Smooth muscle cell (in vitro differentiated cells): ENCODE measurements around the gene ASH1L. TPM values are rescaled to one million over a fixed set of nuclear protein-coding genes. Genes with fewer than 3 reads are reported as not detected.
"Not testable (repeated sequence)": the region's sequence is repeated elsewhere in the genome, so short reads cannot be mapped to it uniquely, and the experiment has no call there.

ENCODE experiments used
- DNase-seq: peaks from one replicate; lab custom pipeline; 2025; ENCODE audit not compliant: unreplicated experiment; lab: John Stamatoyannopoulos, UW
- H2AFZ ChIP-seq: fragments of 200-600 bp; sonication (generic); 2 replicates; pipeline ENCODE4 v1.6.0; 2016; ENCODE audit warnings: antibody characterized with exemption, low read depth, mild to moderate bottlenecking
- H3F3A ChIP-seq: fragments of 200-600 bp; sonication (generic); 2 replicates; pipeline ENCODE4 v1.6.0; 2017; ENCODE audit warnings: antibody characterized with exemption, low read depth
- H3K27ac ChIP-seq: fragments of 200-600 bp; sonication (generic); 2 replicates; pipeline ENCODE4 v1.5.1; 2016; ENCODE audit warnings: low read depth, mild to moderate bottlenecking
- H3K27me3 ChIP-seq: fragments of 200-600 bp; sonication (generic); 2 replicates; pipeline ENCODE4 v1.6.1; 2016; ENCODE audit warnings: low read depth, mild to moderate bottlenecking
- H3K36me3 ChIP-seq: fragments of 200-600 bp; sonication (generic); 2 replicates; pipeline ENCODE4 v1.5.1; 2016; ENCODE audit warnings: low read depth
- H3K4me1 ChIP-seq: fragments of 200-600 bp; sonication (generic); 2 replicates; pipeline ENCODE4 v1.5.1; 2016; ENCODE audit warnings: low read depth
- H3K4me2 ChIP-seq: fragments of 200-600 bp; sonication (generic); 2 replicates; pipeline ENCODE4 v1.6.0; 2016; ENCODE audit warnings: mild to moderate bottlenecking
- H3K4me3 ChIP-seq: fragments of 200-600 bp; sonication (generic); 2 replicates; pipeline ENCODE4 v1.5.1; 2016; ENCODE audit warnings: mild to moderate bottlenecking
- H3K79me2 ChIP-seq: fragments of 200-600 bp; sonication (generic); 2 replicates; pipeline ENCODE4 v1.6.0; 2016; ENCODE audit warnings: low read depth, mild to moderate bottlenecking
- H3K9ac ChIP-seq: fragments of 200-600 bp; sonication (generic); 2 replicates; pipeline ENCODE4 v1.6.0; 2016; ENCODE audit warnings: low read depth
- H3K9me3 ChIP-seq: fragments of 200-600 bp; sonication (generic); replicated peaks from 2 replicates; pipeline ENCODE4 v1.5.1; 2016; ENCODE audit warnings: low read depth
- H4K20me1 ChIP-seq: fragments of 200-600 bp; sonication (generic); 2 replicates; pipeline ENCODE4 v1.6.0; 2016; ENCODE audit warnings: low read depth
- WGBS: methylation state at CpG from one replicate; pipeline ENCODE4 v1.1.7; 2016; ENCODE audit warnings: low lambda C conversion rate; 5-methylcytosine and 5-hydroxymethylcytosine counted together
- polyA plus RNA-seq: library from polyadenylated mRNA; unstranded; fragments of >200 nt; fragmentation: Nextera tagmentation; extraction: Ambion mirVana; gene quantifications from 2 replicates; pipeline ENCODE4 v1.2.1, GENCODE V29; 2016
- total RNA-seq: library from RNA; depleted of rRNA; stranded (reverse); fragments of >200 nt; gene quantifications from 2 replicates; pipeline ENCODE4 v1.2.3, GENCODE V29; 2014
- TF ChIP-seq, protein P1 (sequence below): fragments of 200-600 bp; sonication (generic); IDR thresholded peaks from 2 replicates; pipeline ENCODE4 v1.5.1; 2017; ENCODE audit warnings: borderline replicate concordance, mild to moderate bottlenecking, antibody characterized with exemption; ENCODE audit not compliant: insufficient read depth, poor library complexity, severe bottlenecking

Gene ASH1L
- total and polyA plus RNA-seq, 2 experiments from 2014 or later: 9.2 to 38.7 TPM

GRCh38 chr1:155295183-155295941 is 267.2 kb downstream of the ASH1L start:
- peak overlapping the region; percentile 18 for H3K4me3 ChIP-seq
- H4K20me1 ChIP-seq: no peaks in the 10 kb centered on the region
- H3K4me2 ChIP-seq: peak overlapping the region; percentile 77
- DNase-seq: no peak
- H3K27me3 ChIP-seq: peaks cover 48% of the 10 kb centered on the region
- H2AFZ ChIP-seq: no peak overlapping the region
- H3K27ac ChIP-seq: no peak overlapping the region
- H3K79me2 ChIP-seq: no peaks in the 10 kb centered on the region
- H3K9ac ChIP-seq: no peak overlapping the region
- H3F3A ChIP-seq: no peaks in the 10 kb centered on the region
- H3K4me1 ChIP-seq: peaks cover 6% of the 10 kb centered on the region
- H3K36me3 ChIP-seq: no peaks in the 10 kb centered on the region
- 9% methylated on average over 45 of the region's 47 CpGs for WGBS
- H3K9me3 ChIP-seq: no peaks in the 10 kb centered on the region
- TF ChIP-seq, protein P1, sequence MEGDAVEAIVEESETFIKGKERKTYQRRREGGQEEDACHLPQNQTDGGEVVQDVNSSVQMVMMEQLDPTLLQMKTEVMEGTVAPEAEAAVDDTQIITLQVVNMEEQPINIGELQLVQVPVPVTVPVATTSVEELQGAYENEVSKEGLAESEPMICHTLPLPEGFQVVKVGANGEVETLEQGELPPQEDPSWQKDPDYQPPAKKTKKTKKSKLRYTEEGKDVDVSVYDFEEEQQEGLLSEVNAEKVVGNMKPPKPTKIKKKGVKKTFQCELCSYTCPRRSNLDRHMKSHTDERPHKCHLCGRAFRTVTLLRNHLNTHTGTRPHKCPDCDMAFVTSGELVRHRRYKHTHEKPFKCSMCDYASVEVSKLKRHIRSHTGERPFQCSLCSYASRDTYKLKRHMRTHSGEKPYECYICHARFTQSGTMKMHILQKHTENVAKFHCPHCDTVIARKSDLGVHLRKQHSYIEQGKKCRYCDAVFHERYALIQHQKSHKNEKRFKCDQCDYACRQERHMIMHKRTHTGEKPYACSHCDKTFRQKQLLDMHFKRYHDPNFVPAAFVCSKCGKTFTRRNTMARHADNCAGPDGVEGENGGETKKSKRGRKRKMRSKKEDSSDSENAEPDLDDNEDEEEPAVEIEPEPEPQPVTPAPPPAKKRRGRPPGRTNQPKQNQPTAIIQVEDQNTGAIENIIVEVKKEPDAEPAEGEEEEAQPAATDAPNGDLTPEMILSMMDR: no peak

- H3K27me3 ChIP-seq: peaks cover 48% of the 10 kb centered on the region
- H3K9me3 ChIP-seq: no peaks in the 10 kb centered on the region
- DNase-seq: no peak
- no peaks in the 10 kb centered on the region for H3K36me3 ChIP-seq
- 42% methylated on average over 46 of the region's 46 CpGs for WGBS
- no peaks in the 10 kb centered on the region for H4K20me1 ChIP-seq
- H2AFZ ChIP-seq: no peak overlapping the region
- no peak overlapping the region for H3K9ac ChIP-seq
- peak overlapping the region; percentile 18 for H3K4me3 ChIP-seq
- peak overlapping the region; percentile 77 for H3K4me2 ChIP-seq
- TF ChIP-seq, protein P1: no peak
- no peaks in the 10 kb centered on the region for H3F3A ChIP-seq
- no peaks in the 10 kb centered on the region for H3K79me2 ChIP-seq
- peaks cover 6% of the 10 kb centered on the region for H3K4me1 ChIP-seq
- no peak overlapping the region for H3K27ac ChIP-seq
Measured at GRCh38 chr1:155294520-155295182, 268.0 kb downstream of the ASH1L start.

- Histone ChIP-seq H3K27ac (no peak overlapping the region), H3K79me2 (no peaks in the 10 kb centered on the region), H3K4me3 (no peak overlapping the region), H3K36me3 (no peaks in the 10 kb centered on the region), H4K20me1 (no peaks in the 10 kb centered on the region), H3F3A (no peaks in the 10 kb centered on the region), H3K4me2 (no peak overlapping the region), H2AFZ (no peak overlapping the region), H3K9me3 (no peaks in the 10 kb centered on the region), H3K4me1 (peaks cover 6% of the 10 kb centered on the region), H3K9ac (no peak overlapping the region), H3K27me3 (peaks cover 48% of the 10 kb centered on the region)
- no peak for DNase-seq
- WGBS: 93% methylated on average over 17 of the region's 17 CpGs
- TF ChIP-seq, protein P1: no peak
Measured at GRCh38 chr1:155293086-155293749, 269.4 kb downstream of the ASH1L start.

DNA sequence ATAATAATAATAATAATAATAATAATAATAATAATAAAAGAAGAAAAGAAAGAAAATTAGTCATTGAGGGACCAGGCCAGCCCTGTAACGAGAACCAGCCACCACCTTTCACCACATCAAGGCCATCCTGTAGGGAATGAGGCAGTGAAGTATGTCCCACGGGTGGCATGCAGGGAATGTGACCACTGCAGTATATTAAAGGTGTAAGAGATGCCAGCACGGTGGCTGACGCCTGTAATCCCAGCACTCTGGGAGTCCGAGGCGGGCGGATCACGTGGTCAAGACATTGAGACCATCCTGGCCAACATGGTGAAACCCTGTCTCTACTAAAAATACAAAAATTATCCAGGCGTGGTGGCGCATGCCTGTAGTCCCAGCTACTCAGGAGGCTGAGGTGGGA is 271.6 kb downstream of the ASH1L start:
- not testable (repeated sequence) for H3K9me3 ChIP-seq, H3K9ac ChIP-seq, H3K36me3 ChIP-seq, DNase-seq, H3K79me2 ChIP-seq, H2AFZ ChIP-seq, H3K4me2 ChIP-seq, H3K4me1 ChIP-seq, H4K20me1 ChIP-seq, H3F3A ChIP-seq, H3K27ac ChIP-seq, H3K4me3 ChIP-seq
- H3K27me3 ChIP-seq: peaks cover 33% of the 10 kb centered on the region
- WGBS: 85% methylated on average over 10 of the region's 10 CpGs
